GM18519 (cell line): ENCODE measurements around the gene ZFAND6.
"Not testable (repeated sequence)": the region's sequence is repeated elsewhere in the genome, so short reads cannot be mapped to it uniquely, and the experiment has no call there.

Source experiments
- ATAC-seq: cut with Tn5 transposase; IDR thresholded peaks from one replicate; pipeline ENCODE4 v1.9.1; 2021; ENCODE audit warnings: mild to moderate bottlenecking, moderate library complexity; ENCODE audit not compliant: unreplicated experiment, low FRiP score

ZFAND6 gene

GRCh38 chr15:80136854-80137253, 77.4 kb downstream of the ZFAND6 start:
- ATAC-seq: no peak

- ATAC-seq: no peak
Observed at GRCh38 chr15:80138961-80139360, 79.5 kb downstream of the ZFAND6 start.

GRCh38 chr15:80140909-80141308, 81.4 kb downstream of the ZFAND6 start:
- ATAC-seq: no peak

GRCh38 chr15:80141916-80142598, 82.6 kb downstream of the ZFAND6 start:
- ATAC-seq: no peak

GRCh38 chr15:80142646-80143045, 83.2 kb downstream of the ZFAND6 start:
- no peak for ATAC-seq

GRCh38 chr15:80151148-80151547, 91.7 kb downstream of the ZFAND6 start:
- ATAC-seq: no peak

- no peak for ATAC-seq
Observed at GRCh38 chr15:80151576-80151975, 92.1 kb downstream of the ZFAND6 start.

GRCh38 chr15:80152180-80152895, 92.9 kb downstream of the ZFAND6 start:
- no peak for ATAC-seq

- no peak for ATAC-seq
Observed at GRCh38 chr15:80152896-80153876, 93.7 kb downstream of the ZFAND6 start, which contains the start of gene FAH. FAH (plus strand) TSS chr15:80152999; CDS start chr15:80153055, 56 bp downstream.

GRCh38 chr15:80153900-80154299, 94.4 kb downstream of the ZFAND6 start:
- ATAC-seq: no peak

- ATAC-seq: no peak
Observed at GRCh38 chr15:80154336-80154735, 94.9 kb downstream of the ZFAND6 start.

- ATAC-seq: no peak
Observed at GRCh38 chr15:80155001-80155377, 95.5 kb downstream of the ZFAND6 start.

GRCh38 chr15:80155378-80156175, 96.1 kb downstream of the ZFAND6 start:
- not testable (repeated sequence) for ATAC-seq

GRCh38 chr15:80156176-80156720, 96.8 kb downstream of the ZFAND6 start:
- ATAC-seq: no peak

GRCh38 chr15:80157215-80157614, 97.7 kb downstream of the ZFAND6 start:
- no peak for ATAC-seq

GRCh38 chr15:80159301-80159700, 99.8 kb downstream of the ZFAND6 start:
- no peak for ATAC-seq

- no peak for ATAC-seq
Observed at GRCh38 chr15:80159811-80160569, 100.5 kb downstream of the ZFAND6 start.

GRCh38 chr15:80160570-80161156, 101.2 kb downstream of the ZFAND6 start:
- no peak for ATAC-seq
